Activated T-helper 1 cell treated with anti-CD3 and anti-CD28 coated beads, Interleukin-12 subunit alpha, Interleukin-12 subunit beta, Interleukin-2, Interleukin-4 antibody, amounts not matched to agents 30 ng/mL and 10 ng/mL and 1 ng/mL, durations not matched to agents 14 hours and 24 hours and 36 hours (primary cell): Measurements from ENCODE around the gene C11orf21. TPM values are rescaled to one million over a fixed set of nuclear protein-coding genes. Genes with fewer than 3 reads are reported as not detected.
A peak's percentile ranks its signal among the peaks of the same experiment; 100 is the strongest.

Source experiments
- DNase-seq: peaks from one replicate; pipeline ENCODE4 v3.0.0; 2021; ENCODE audit warnings: low spot score
- H3K27ac Mint-ChIP-seq: one replicate; pipeline ENCODE4 v1.8.0; 2021; ENCODE audit warnings: mild to moderate bottlenecking, mixed read lengths
- H3K27me3 Mint-ChIP-seq: one replicate; pipeline ENCODE4 v1.8.0; 2022; ENCODE audit warnings: mild to moderate bottlenecking, moderate library complexity, mixed read lengths; ENCODE audit not compliant: insufficient read depth
- H3K36me3 Mint-ChIP-seq: one replicate; pipeline ENCODE4 v1.8.0; 2021; ENCODE audit warnings: low read depth, mixed read lengths
- H3K4me1 Mint-ChIP-seq: one replicate; pipeline ENCODE4 v1.8.0; 2021; ENCODE audit warnings: low read depth, mixed read lengths
- H3K4me3 Mint-ChIP-seq: one replicate; pipeline ENCODE4 v1.8.0; 2021; ENCODE audit warnings: mild to moderate bottlenecking, moderate library complexity, mixed read lengths
- H3K9me3 Mint-ChIP-seq: one replicate; pipeline ENCODE4 v1.8.0; 2021; ENCODE audit warnings: mixed read lengths
- intact Hi-C: fragments of 100-400 bp; cut with micrococcal nuclease; formaldehyde crosslinking; loops from one replicate; pipeline ENCODE4 v1.15.1; 2024
- total RNA-seq: library from RNA; stranded (reverse); gene quantifications from 2 replicates; pipeline ENCODE4 v1.2.3, GENCODE V29; 2022

The C11orf21 gene
- total RNA-seq, 1 donor from 2014 or later = 2.5 TPM

DNA sequence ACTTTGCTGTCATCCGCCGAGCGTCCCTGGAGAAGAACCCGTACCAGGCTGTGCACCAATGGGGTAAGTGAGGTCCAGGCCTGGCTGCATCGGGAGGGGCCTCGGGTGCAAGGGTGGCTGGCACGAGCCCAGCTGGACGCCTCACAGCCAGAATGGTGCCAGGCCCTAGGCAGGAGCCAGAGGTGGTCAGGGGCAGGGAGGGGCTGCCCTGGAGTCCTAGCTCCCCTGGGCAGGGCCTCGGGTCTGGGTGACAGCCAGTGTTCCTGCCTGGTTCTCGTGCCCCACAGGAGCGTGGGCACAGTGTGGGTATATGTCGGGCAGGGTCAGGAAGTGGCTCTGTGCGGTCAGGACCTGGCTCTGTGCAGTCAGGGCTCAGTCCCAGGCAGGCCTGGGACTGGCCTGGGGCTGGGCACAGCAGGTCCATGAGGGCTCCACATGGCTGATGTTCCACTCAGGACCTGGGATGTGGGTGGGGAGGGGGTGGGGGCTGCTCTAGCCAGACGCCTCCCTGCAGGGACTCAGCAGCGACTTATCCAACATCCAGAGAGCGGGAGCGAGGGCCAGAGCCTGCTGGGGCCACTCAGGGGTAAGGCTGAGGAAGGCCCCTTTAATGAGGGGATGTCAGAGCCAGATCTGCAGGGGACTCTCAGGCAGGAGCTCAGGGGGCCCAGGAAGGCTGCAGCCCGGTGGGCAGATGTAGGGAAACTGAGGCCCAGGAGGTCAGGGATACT is 1.3 kb upstream of the C11orf21 start:
- H3K4me3 Mint-ChIP-seq = peak overlapping the region; percentile 90
- H3K27ac Mint-ChIP-seq = peak overlapping the region; percentile 18
- intact Hi-C loops = loop anchor here (2.0 kb wide), 1 partner anchor 582 kb away; the partner anchor contains the start of gene CDKN1C
- DNase-seq = no peak
- no peaks in the 10 kb centered on the region for H3K9me3 Mint-ChIP-seq
- peaks cover 39% of the 10 kb centered on the region for H3K4me1 Mint-ChIP-seq
- no peaks in the 10 kb centered on the region for H3K36me3 Mint-ChIP-seq
- H3K27me3 Mint-ChIP-seq = no peaks in the 10 kb centered on the region

DNA sequence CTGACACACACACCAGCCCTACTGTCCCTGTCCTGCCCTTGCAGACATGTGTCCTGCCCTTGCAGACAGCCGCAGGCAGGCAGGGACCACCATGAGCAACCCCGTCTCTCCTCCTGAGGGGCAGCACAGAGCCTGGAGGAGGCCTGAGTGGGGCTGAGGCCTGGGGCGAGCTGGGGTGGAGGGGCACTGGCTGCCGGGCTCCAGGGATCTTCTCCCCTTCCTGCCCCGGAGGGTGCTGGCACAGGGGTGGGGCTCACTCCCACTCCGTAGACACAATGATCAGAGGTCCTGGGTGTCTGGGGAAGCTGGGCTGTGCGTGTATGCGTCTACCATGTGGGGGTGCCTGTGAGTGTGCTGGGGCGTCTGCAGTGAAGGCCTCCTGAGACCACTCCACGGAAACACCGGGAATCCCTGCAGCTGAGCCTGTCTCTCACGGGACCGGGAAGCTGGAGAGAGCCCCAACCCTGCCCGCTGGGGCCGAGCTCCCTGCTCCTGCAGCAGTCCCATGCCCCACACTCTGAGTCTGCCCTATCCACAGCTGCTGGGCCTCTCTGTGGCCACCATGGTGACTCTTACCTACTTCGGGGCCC is 683 bp upstream of the C11orf21 start:
- no peaks in the 10 kb centered on the region for H3K36me3 Mint-ChIP-seq
- no peaks in the 10 kb centered on the region for H3K27me3 Mint-ChIP-seq
- intact Hi-C loops = loop anchor here (2.0 kb wide), 1 partner anchor 582 kb away; the partner anchor contains the start of gene CDKN1C
- H3K27ac Mint-ChIP-seq = peak overlapping the region; percentile 18
- peaks cover 39% of the 10 kb centered on the region for H3K4me1 Mint-ChIP-seq
- peak overlapping the region; percentile 90 for H3K4me3 Mint-ChIP-seq
- no peak for DNase-seq
- no peaks in the 10 kb centered on the region for H3K9me3 Mint-ChIP-seq

- peak overlapping the region; percentile 91 for H3K27ac Mint-ChIP-seq
- intact Hi-C loops = loop anchor here (1.0 kb wide), 2 partner anchors 36 to 118 kb away; no protein-coding TSS in a partner anchor
- H3K4me1 Mint-ChIP-seq = peaks cover 33% of the 10 kb centered on the region
- H3K4me3 Mint-ChIP-seq = peak overlapping the region; percentile 90
- no peak for DNase-seq
- no peaks in the 10 kb centered on the region for H3K27me3 Mint-ChIP-seq
- no peaks in the 10 kb centered on the region for H3K36me3 Mint-ChIP-seq
- no peaks in the 10 kb centered on the region for H3K9me3 Mint-ChIP-seq
Observed at GRCh38 chr11:2300936-2301630, 635 bp downstream of the C11orf21 start.

- Mint-ChIP-seq H3K36me3 (no peaks in the 10 kb centered on the region), H3K9me3 (no peaks in the 10 kb centered on the region), H3K4me3 (peak overlapping the region; percentile 90), H3K4me1 (peaks cover 27% of the 10 kb centered on the region), H3K27me3 (no peaks in the 10 kb centered on the region), H3K27ac (peak overlapping the region; percentile 40)
- intact Hi-C loops = loop anchor here (1.0 kb wide), 1 partner anchor 35 kb away; no protein-coding TSS in a partner anchor
- DNase-seq = no peak
Observed at GRCh38 chr11:2300290-2300935, 1.3 kb downstream of the C11orf21 start.

DNA sequence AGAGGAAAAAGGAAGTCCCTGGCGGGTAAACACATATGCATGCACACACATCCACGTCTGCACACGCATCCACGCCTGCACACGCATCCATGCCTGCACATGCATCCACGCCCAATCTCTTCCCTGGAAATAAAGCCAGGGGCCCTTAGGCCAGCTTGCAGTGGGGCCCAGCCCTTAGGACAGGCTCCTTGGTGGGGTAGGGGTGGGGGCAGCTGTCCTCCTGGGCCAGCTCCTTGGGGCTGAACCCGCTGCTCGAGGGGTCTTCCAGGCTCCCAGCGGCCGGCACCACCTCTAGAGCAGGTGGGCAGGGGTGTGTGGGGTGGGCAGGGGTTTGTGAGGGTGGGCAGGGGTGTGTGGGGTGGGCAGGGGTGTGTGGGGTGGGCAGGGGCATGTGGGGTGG is 1.9 kb downstream of the C11orf21 start:
- Mint-ChIP-seq H3K27me3 (no peaks in the 10 kb centered on the region), H3K36me3 (no peaks in the 10 kb centered on the region), H3K27ac (no peak overlapping the region), H3K4me3 (no peak overlapping the region), H3K9me3 (no peaks in the 10 kb centered on the region), H3K4me1 (peaks cover 25% of the 10 kb centered on the region)
- DNase-seq = no peak
- intact Hi-C loops = loop anchor here (1.0 kb wide), 1 partner anchor 34 kb away; no protein-coding TSS in a partner anchor

DNA sequence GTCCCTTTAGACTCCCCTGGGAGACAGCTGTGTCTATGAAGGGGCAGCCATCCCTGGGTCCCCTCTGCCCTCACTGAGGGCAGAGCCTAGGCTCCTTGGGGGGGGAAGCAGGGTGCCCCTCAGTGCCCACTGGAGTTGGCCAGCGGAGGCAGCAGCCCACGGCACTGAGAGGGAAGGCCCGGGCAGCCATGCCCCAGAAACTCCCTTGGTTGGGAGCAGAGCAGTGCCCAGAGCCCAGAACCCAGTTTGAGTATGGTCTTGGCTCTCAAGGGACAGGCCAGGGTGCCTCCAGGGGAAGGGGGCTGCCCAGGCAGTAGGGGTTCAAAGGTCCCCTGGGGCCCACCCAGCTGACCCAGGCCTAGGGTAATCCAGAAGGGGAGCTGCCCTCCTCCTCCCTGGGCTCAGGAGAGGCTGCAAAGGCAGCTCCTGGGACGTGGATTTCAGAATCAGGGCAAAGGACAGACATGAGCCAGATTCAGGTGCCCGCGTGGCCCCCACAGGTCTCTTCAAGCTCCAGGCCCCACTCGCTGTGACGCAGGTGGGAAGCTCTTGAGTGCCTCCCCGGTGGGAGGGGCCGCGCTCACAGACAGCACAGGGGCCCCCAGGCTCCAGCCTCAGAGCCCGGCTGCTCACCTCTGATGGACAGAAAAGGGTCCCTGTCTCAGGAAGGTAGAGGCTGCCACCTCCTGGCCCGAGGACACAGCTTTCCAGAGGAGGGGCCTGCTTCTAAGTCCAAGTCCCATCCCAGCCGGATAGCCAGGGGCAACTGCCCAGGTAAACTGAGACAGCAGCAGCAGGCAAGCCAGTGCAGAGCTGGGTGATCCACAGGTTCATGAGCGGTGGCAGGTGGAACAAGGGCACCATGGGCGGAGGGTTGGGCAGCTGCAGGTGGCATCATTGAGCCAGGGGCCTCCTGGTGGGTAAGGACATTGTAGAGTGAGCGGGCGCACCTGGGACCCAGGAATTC is 2.6 kb downstream of the C11orf21 start:
- H3K27ac Mint-ChIP-seq = peak overlapping the region; percentile 48
- peaks cover 25% of the 10 kb centered on the region for H3K4me1 Mint-ChIP-seq
- H3K4me3 Mint-ChIP-seq = peak overlapping the region; percentile 45
- no peaks in the 10 kb centered on the region for H3K9me3 Mint-ChIP-seq
- no peaks in the 10 kb centered on the region for H3K27me3 Mint-ChIP-seq
- no peaks in the 10 kb centered on the region for H3K36me3 Mint-ChIP-seq
- no peak for DNase-seq
- intact Hi-C loops = no loop called here

GRCh38 chr11:2298131-2298794 is 3.5 kb downstream of the C11orf21 start:
- H3K27me3 Mint-ChIP-seq = no peaks in the 10 kb centered on the region
- intact Hi-C loops = no loop called here
- H3K36me3 Mint-ChIP-seq = no peaks in the 10 kb centered on the region
- H3K4me1 Mint-ChIP-seq = peaks cover 25% of the 10 kb centered on the region
- no peak overlapping the region for H3K4me3 Mint-ChIP-seq
- H3K27ac Mint-ChIP-seq = no peak overlapping the region
- H3K9me3 Mint-ChIP-seq = no peaks in the 10 kb centered on the region
- no peak for DNase-seq

GRCh38 chr11:2297623-2298030 is 4.1 kb downstream of the C11orf21 start:
- H3K27me3 Mint-ChIP-seq = peaks cover 2% of the 10 kb centered on the region
- H3K4me1 Mint-ChIP-seq = peaks cover 20% of the 10 kb centered on the region
- intact Hi-C loops = no loop called here
- no peaks in the 10 kb centered on the region for H3K9me3 Mint-ChIP-seq
- no peak for DNase-seq
- no peaks in the 10 kb centered on the region for H3K36me3 Mint-ChIP-seq
- no peak overlapping the region for H3K4me3 Mint-ChIP-seq
- H3K27ac Mint-ChIP-seq = no peak overlapping the region

DNA sequence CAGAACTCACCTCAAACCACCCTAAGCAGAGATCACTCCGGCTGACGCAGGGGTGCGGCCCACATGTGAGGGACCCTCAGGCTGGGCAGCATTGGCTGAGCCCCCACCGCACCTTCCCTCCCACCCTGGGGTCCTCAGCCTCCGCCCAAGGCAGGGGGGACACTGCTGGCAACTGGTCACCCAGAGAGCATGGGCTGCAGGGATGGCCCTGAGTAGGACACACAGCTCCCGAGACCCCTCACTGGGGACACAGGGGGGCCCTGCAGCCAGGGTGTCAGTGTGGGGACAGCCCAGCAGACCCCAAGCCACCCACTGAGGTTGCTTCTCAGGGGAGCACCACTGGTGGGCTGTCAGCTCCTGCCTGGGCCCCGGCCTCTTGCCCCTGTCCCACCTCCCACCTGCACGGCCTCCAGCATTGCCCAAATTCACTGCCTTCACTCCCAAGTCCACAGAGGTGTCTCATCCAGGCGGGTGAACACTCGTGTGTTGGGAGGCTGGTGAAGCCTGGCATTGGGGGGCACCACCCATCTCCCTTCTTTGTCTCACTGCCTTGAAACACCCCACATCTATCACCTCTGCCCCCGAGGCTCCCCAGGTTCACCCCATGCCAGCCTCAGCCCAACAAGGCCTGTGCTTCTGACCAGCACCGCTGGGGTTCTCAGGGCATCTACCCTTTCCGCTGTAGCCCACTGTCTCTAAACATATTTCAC is 4.7 kb downstream of the C11orf21 start:
- Mint-ChIP-seq H3K4me1 (peaks cover 18% of the 10 kb centered on the region), H3K4me3 (no peak overlapping the region), H3K27ac (no peak overlapping the region), H3K27me3 (peaks cover 3% of the 10 kb centered on the region), H3K36me3 (no peaks in the 10 kb centered on the region), H3K9me3 (no peaks in the 10 kb centered on the region)
- no peak for DNase-seq
- intact Hi-C loops = no loop called here

DNA sequence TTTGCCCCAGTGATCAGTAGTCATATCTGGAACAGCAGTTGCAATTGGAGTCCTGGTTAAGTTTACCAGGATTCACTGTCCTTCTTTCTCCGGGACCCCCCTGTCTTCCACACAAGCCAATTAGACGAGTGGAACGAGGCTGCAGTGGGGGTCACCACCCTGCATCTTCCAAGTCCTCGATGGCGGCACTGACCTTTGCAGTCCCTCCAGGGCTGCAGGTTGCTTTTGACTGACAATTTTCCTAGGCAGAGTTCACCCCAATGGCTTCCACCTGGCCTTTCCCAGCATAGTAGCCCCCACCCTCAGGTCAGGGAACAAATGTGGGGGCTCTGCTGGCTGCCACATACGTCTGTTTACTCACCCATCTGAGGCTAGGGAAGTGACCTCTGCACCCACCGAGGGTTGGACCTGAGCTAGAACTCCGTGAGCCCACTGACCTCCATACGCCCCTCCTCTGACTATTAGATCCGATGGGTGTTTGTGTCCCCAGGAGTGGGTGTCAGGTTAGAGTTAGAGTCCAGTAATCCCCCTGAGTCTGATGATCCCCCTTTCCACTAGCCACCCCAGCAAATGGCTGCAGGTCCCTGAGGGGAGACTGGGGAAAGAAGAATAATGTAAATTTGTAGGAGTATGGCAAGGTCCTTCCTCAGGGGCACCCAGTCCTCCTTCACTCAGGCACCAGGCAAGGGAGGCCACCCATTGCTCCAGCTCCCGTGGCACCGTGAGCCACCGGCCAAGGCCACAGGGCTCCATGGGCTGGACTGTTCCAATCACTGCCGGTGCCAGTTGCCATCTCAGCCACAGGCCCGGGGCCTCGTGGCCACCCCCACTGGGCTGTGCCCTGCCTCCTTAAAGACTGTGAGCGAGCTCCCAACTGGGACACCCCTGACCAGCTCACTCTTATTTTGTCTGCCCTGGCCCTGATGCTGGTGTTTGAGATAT is 5.5 kb downstream of the C11orf21 start:
- no peak overlapping the region for H3K4me3 Mint-ChIP-seq
- no peaks in the 10 kb centered on the region for H3K36me3 Mint-ChIP-seq
- no peaks in the 10 kb centered on the region for H3K9me3 Mint-ChIP-seq
- DNase-seq = no peak
- H3K27ac Mint-ChIP-seq = no peak overlapping the region
- H3K4me1 Mint-ChIP-seq = peaks cover 13% of the 10 kb centered on the region
- H3K27me3 Mint-ChIP-seq = peaks cover 3% of the 10 kb centered on the region
- intact Hi-C loops = no loop called here
